HG03571 (cell line): Measurements from ENCODE around the gene B3GNT3.

Source experiments
- ATAC-seq: cut with Tn5 transposase; IDR thresholded peaks from one replicate; pipeline ENCODE4 v1.9.1; 2021; ENCODE audit not compliant: unreplicated experiment

Gene B3GNT3

DNA sequence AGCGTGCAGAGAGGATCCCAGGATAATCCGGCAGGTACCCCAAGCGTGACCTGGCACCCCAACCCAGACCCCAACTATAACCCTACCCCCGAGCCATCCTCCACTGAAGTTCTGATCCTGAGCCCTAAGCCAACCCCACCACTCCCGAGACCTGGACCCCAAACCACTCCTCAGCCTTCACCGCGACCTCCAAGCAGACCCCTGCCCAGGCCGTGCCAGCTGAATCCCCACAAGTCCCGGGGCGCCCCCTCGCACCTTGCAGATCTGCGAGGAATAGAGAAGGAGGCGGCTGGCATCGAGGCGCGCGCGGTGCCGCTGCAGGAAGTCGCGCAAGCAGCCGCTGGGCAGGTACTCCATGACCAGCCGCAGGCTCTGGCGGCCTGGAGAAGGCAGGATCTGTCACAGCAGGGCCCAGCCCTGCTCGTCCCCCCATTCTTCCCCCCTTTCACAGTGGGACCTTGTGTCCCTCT is 36.5 kb downstream of the B3GNT3 start:
- ATAC-seq, result no peak

- no peak for ATAC-seq
Measured at GRCh38 chr19:17832443-17833208, 37.7 kb downstream of the B3GNT3 start.

GRCh38 chr19:17834350-17835181 is 39.6 kb downstream of the B3GNT3 start:
- ATAC-seq, result no peak

- no peak for ATAC-seq
Measured at GRCh38 chr19:17835182-17836006, 40.5 kb downstream of the B3GNT3 start.

GRCh38 chr19:17836530-17836929 is 41.6 kb downstream of the B3GNT3 start:
- ATAC-seq, result no peak

GRCh38 chr19:17837972-17838371 is 43.0 kb downstream of the B3GNT3 start:
- ATAC-seq, result no peak

DNA sequence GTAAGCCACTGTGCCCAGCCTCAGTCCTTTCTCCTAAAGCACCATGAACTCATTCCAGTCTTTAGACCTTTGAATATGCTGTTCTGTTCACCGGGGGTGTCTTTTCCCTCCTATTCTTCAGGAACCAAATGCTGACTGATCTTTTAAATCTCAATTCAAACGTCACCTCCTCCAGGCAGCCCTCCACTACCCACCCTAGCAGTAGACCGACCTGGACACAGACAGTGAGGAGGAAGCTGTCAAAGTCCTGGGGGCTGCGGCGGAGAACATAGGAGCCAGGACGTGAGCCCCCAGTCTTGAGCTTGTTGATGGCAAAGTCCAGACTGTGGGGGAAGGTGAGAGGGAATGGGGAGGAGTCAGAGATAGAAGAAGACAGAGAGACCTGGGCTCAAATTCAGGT is 45.1 kb downstream of the B3GNT3 start:
- no peak for ATAC-seq

DNA sequence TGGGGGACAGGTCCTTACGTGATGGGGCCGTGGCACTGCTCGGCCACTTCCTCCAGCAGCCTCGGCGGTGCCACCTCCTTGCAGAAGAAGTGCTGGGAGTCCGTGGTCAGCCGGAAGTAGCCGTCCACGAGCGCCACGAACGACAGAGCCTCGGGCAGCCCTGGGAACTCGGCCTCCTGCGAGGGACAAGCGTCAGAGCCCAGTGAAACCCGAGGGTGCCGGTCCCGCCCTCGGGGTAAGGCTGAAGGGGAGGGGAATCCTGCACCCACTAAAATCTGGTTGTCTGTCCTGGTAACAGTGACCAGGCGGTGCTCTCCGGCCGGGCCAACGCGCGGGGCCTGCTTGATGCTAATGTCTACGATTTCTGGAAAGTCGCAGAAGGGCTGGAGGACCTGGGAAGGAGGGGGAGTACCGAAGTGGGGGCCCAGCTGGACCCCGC is 46.5 kb downstream of the B3GNT3 start:
- ATAC-seq, result no peak

DNA sequence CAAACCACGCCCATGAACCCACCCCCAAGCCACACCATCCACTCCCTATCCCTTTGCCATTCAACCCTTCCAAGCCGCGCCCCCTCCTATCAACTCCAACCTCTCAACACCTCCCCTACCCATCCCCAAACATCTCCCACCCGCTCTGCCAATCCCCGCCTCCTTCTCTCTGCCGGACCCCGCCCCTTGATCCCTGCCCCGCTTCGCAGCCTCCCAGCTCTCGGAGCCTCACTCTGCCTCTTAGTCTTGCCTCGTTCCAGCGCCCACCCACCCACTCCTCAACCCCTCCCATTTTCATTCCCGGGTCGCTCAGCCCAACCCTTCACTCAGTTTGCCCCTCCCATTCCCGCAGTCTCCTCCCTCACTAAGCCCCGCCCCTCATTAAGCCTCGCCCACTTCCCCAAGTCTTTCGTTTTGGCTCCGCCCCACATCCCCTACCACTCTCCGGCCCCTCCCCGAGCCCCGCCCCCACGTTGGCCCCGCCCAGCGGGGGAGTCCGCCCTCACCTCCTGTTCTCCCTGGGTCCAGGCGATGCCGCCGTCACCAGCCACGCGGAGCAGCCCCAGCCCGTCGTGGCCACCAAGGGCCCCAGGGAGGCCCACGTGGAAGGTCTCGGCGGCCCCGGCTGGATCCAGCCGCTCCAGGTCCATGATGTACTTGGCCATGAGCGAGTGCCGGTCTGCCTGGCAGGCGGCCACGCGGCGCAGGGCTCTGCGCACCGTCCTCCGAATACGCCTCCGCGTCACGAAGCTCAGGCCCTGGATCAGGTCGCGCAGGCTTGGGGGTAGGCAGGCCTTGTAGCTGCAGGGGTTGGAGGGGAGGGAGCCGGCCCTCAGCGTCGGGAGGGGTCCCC is 47.1 kb downstream of the B3GNT3 start:
- no peak for ATAC-seq

- no peak for ATAC-seq
Measured at GRCh38 chr19:17842663-17843291, 47.8 kb downstream of the B3GNT3 start.

DNA sequence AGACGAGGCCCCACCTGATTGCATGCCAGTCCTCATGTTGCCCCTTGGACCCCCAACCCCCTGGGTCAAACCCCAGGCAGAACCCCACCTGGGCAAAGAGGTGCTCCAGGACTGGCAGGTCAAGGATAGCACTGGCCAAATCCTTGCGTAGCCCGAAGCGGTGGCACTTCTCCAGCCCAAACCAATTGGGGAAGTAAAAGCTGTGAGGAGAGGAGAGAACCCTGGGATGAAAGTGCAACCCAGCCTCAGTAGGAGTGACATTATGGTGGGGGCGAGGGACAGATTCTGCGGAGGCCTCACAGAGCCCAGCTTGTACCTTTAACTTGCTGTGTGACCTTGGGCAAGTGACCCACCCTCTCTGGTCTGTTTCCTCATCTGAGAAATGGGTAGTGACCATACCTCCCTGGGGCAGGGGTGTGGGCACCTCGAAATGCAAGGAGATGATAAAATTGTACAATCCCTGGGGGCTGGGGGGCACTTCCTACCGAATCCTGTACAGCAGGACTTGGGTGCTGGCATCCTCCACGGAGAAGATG is 48.4 kb downstream of the B3GNT3 start:
- no peak for ATAC-seq

DNA sequence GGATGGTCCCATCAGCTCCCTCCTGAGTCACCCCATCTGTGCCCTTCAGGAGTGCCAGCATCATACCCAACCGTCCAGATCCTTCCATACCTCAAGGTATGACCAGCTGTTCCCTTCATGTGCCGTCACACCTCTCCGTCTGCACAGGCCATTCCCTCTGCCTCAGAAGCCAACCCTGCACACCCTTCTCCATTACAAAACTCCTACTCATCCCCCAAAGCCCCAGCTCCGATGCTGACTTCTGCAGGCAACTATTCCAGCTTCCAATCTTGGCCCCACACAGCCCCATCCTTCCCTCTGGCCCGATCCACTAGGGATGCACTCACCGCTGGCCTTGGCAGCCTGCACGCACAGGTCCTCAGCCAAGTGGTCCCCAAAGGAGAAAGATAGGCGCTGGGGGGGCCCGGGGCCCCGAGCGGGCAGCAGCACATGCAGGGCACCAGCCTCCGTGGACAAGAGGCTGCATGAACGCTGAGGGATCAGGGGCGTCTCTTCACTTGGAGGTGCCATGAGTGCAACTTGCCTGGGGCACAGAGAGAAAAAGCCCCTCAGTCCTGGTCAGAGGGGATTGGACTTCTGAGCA is 49.1 kb downstream of the B3GNT3 start:
- ATAC-seq, result no peak

DNA sequence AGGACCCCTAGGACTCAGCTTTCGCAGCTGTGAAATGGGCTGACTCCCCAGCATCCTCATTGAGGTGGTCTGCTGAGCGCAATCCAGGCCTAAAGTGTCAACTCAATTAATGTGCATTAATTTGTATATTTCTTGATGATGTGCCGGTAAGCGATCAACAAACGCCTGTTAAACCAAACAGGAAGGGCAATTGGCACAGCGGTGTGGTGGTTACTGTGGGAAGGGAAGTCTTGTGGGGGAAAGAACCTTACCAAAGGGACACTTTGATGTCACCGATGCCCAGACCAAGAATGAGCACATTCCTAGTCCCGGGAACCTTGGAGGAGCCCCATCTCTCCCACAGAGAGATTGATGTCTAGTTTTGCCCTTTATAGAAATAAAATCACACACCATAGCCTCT is 51.2 kb downstream of the B3GNT3 start:
- ATAC-seq, result no peak

- peak; percentile 66 for ATAC-seq
Measured at GRCh38 chr19:17847538-17848366, 52.8 kb downstream of the B3GNT3 start, which contains the start of gene JAK3. Gene JAK3, minus strand, starts transcription at chr19:17847982. Its CDS starts 3,565 bp downstream, at chr19:17844417.

DNA sequence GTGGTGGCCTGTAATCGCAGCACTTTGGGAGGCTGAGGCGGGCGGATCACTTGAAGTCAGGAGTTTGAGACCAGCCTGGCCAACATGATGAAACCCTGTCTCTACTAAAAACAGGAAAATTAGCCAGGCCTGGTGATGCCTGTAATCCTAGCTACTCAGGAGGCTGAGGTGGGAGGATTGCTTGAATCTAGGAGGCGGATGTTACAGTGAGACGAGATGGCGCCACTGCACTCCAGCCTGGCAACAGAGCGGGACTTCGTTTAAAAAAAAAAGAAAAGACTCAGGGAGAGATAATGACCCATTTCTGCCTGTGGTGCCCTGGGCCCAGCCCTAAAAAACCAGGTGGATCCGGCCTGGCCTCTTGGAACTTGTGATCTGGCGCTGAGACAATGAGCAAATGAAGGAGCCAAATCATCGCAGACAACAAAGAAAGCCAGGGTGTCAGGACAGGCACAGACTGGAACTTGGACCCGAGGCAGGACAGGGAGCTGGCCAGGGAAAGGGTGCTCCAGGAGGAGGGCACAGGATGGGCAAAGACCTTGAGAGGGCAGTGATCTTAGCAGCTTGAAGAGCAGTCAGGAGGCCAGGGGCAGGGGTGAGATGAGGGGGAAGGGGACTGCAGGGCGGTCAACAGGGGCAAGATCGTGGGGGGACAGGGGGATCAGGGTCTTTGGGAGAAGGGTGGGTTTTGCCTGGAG is 53.8 kb downstream of the B3GNT3 start:
- ATAC-seq, result no peak

GRCh38 chr19:17854061-17854460 is 59.1 kb downstream of the B3GNT3 start:
- ATAC-seq, result no peak

GRCh38 chr19:17855280-17856152 is 60.6 kb downstream of the B3GNT3 start:
- no peak for ATAC-seq
